ENCODE measurements around the gene HUNK.
A peak's percentile ranks its signal among the peaks of the same experiment; 100 is the strongest.

HUNK gene

DNA sequence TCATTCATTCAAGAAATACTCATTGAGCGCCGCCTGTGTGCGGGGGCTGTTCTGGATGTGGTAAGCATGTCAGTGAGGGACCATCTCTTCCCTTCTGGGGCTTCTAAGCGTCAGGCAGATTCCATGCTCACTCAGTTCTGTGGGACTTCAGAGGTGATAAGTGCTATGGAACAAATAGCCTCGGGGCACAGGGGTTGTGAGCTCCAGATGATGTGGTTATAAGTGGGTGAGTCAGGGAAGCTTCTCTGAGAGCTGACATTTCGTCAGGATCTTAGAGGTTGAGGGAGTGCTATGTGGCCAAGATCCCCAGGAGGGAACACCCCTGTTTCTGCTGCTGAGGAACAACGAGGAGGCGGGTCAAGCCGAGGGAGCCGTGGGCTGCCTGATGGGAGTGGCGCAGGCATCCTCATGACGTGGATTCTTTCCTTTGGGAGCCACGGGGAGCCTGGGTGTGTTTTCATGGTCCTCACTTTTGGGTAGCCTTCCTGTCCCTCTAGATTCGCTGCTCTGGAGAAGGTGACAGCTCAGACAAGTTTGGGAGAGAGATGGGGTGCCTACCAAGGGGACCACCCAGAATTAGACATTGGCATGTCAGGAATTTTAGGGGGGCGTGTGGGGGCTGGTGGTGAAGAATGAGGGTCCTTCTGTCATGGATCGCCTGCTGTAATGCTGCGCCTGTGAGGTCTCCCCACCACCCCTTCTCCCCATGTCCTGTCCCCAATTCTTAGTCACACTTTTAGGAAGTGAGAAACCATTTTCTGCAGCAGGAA is 38.5 kb downstream of the HUNK start:
- TF ChIP-seq MYC (IDR thresholded peaks at IDR 0.05; ENCODE audit: low read depth, low read length) (no peak), CTCF (IDR thresholded peaks at IDR 0.05; ENCODE audit: low read depth, low read length) (no peak), POLR2A (IDR thresholded peaks at IDR 0.05; ENCODE audit: extremely low read depth, insufficient read length) (no peak)
- TF ChIP-seq, protein P1, sequence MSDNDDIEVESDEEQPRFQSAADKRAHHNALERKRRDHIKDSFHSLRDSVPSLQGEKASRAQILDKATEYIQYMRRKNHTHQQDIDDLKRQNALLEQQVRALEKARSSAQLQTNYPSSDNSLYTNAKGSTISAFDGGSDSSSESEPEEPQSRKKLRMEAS (IDR thresholded peaks at IDR 0.05; ENCODE audit: low read depth, low read length): no peak
- H3K4me3 ChIP-seq (ENCODE audit: low read depth, low read length): no peak overlapping the region
- DNase-seq (ENCODE audit: low read depth): peak; percentile 35

- no peak for DNase-seq (ENCODE audit: low read depth)
- TF ChIP-seq POLR2A (IDR thresholded peaks at IDR 0.05; ENCODE audit: extremely low read depth, insufficient read length): no peak
- no peak for TF ChIP-seq MYC (IDR thresholded peaks at IDR 0.05; ENCODE audit: low read depth, low read length)
- TF ChIP-seq CTCF (IDR thresholded peaks at IDR 0.05; ENCODE audit: low read depth, low read length): no peak
- TF ChIP-seq, protein P1 (IDR thresholded peaks at IDR 0.05; ENCODE audit: low read depth, low read length): no peak
- H3K4me3 ChIP-seq (ENCODE audit: low read depth, low read length): no peak overlapping the region
These were observed 39.7 kb downstream of the HUNK start for GRCh38 chr21:31912501-31912900.

DNA sequence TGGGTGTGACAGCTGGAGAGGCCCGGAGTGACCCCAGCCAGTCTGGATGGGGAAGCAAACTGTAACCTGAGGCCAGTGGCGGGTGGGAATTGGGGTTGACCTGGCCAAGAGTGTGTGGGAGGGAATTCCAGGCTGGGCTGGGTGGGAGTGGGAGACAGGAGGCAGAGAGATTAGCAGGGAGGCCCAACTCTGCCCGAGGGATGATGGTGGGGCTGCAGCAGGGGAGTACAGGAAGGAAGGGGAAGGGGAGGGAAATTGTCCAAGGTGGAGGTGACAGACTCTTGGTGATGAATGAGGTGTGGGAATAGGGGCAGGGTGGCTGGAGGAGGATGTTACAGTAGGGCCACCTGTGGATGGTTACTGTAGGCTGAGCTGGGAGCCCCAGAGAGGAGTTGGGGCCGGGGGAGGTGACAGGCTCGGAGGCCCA is 40.4 kb downstream of the HUNK start:
- TF ChIP-seq, protein P1 (IDR thresholded peaks at IDR 0.05; ENCODE audit: low read depth, low read length): no peak
- no peak for TF ChIP-seq CTCF (IDR thresholded peaks at IDR 0.05; ENCODE audit: low read depth, low read length)
- TF ChIP-seq MYC (IDR thresholded peaks at IDR 0.05; ENCODE audit: low read depth, low read length): no peak
- no peak for TF ChIP-seq POLR2A (IDR thresholded peaks at IDR 0.05; ENCODE audit: extremely low read depth, insufficient read length)
- DNase-seq (ENCODE audit: low read depth): no peak
- no peak overlapping the region for H3K4me3 ChIP-seq (ENCODE audit: low read depth, low read length)

- no peak overlapping the region for H3K4me3 ChIP-seq (ENCODE audit: low read depth, low read length)
- DNase-seq (ENCODE audit: low read depth): no peak
- TF ChIP-seq POLR2A (IDR thresholded peaks at IDR 0.05; ENCODE audit: extremely low read depth, insufficient read length) (no peak), MYC (IDR thresholded peaks at IDR 0.05; ENCODE audit: low read depth, low read length) (no peak), CTCF (IDR thresholded peaks at IDR 0.05; ENCODE audit: low read depth, low read length) (no peak)
- TF ChIP-seq, protein P1 (IDR thresholded peaks at IDR 0.05; ENCODE audit: low read depth, low read length): no peak
These were observed 41.7 kb downstream of the HUNK start for GRCh38 chr21:31914472-31914871.

DNA sequence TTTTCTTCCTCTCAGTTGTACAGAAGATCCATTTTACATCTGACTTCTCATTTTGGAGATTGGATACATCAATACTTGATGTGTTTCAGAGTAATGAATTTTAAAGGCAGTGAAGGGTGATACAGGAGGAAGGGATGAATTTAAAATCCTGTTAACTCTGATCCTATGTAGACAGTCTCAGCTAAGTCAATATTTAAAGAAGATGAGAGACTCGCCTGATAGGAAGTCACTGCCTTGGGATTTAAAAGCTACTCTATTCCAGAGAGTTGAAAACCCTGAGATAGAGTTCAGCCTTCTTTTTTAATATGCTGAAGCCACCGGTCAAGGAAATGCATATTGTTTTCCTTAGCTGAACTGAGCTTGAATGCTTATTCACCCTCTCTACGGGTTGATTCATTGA is 42.7 kb downstream of the HUNK start:
- DNase-seq (ENCODE audit: low read depth): no peak
- H3K4me3 ChIP-seq (ENCODE audit: low read depth, low read length): no peak overlapping the region
- TF ChIP-seq CTCF (IDR thresholded peaks at IDR 0.05; ENCODE audit: low read depth, low read length) (no peak), MYC (IDR thresholded peaks at IDR 0.05; ENCODE audit: low read depth, low read length) (no peak), POLR2A (IDR thresholded peaks at IDR 0.05; ENCODE audit: extremely low read depth, insufficient read length) (no peak)
- TF ChIP-seq, protein P1 (IDR thresholded peaks at IDR 0.05; ENCODE audit: low read depth, low read length): no peak
